Smooth muscle cell (in vitro differentiated cells): ENCODE measurements around the gene ZNF546. TPM values are rescaled to one million over a fixed set of nuclear protein-coding genes. Genes with fewer than 3 reads are reported as not detected.

Experiments used
- DNase-seq: peaks from one replicate; lab custom pipeline; 2025; ENCODE audit not compliant: unreplicated experiment; lab: John Stamatoyannopoulos, UW
- H2AFZ ChIP-seq: fragments of 200-600 bp; sonication (generic); 2 replicates; pipeline ENCODE4 v1.6.0; 2016; ENCODE audit warnings: antibody characterized with exemption, low read depth, mild to moderate bottlenecking
- H3F3A ChIP-seq: fragments of 200-600 bp; sonication (generic); 2 replicates; pipeline ENCODE4 v1.6.0; 2017; ENCODE audit warnings: antibody characterized with exemption, low read depth
- H3K27ac ChIP-seq: fragments of 200-600 bp; sonication (generic); 2 replicates; pipeline ENCODE4 v1.5.1; 2016; ENCODE audit warnings: low read depth, mild to moderate bottlenecking
- H3K27me3 ChIP-seq: fragments of 200-600 bp; sonication (generic); 2 replicates; pipeline ENCODE4 v1.6.1; 2016; ENCODE audit warnings: low read depth, mild to moderate bottlenecking
- H3K36me3 ChIP-seq: fragments of 200-600 bp; sonication (generic); 2 replicates; pipeline ENCODE4 v1.5.1; 2016; ENCODE audit warnings: low read depth
- H3K4me1 ChIP-seq: fragments of 200-600 bp; sonication (generic); 2 replicates; pipeline ENCODE4 v1.5.1; 2016; ENCODE audit warnings: low read depth
- H3K4me2 ChIP-seq: fragments of 200-600 bp; sonication (generic); 2 replicates; pipeline ENCODE4 v1.6.0; 2016; ENCODE audit warnings: mild to moderate bottlenecking
- H3K4me3 ChIP-seq: fragments of 200-600 bp; sonication (generic); 2 replicates; pipeline ENCODE4 v1.5.1; 2016; ENCODE audit warnings: mild to moderate bottlenecking
- H3K79me2 ChIP-seq: fragments of 200-600 bp; sonication (generic); 2 replicates; pipeline ENCODE4 v1.6.0; 2016; ENCODE audit warnings: low read depth, mild to moderate bottlenecking
- H3K9ac ChIP-seq: fragments of 200-600 bp; sonication (generic); 2 replicates; pipeline ENCODE4 v1.6.0; 2016; ENCODE audit warnings: low read depth
- H3K9me3 ChIP-seq: fragments of 200-600 bp; sonication (generic); replicated peaks from 2 replicates; pipeline ENCODE4 v1.5.1; 2016; ENCODE audit warnings: low read depth
- H4K20me1 ChIP-seq: fragments of 200-600 bp; sonication (generic); 2 replicates; pipeline ENCODE4 v1.6.0; 2016; ENCODE audit warnings: low read depth
- CTCF ChIP-seq: fragments of 200-600 bp; sonication (generic); IDR thresholded peaks from 2 replicates; pipeline ENCODE4 v1.5.1; 2017; ENCODE audit warnings: borderline replicate concordance, mild to moderate bottlenecking, antibody characterized with exemption; ENCODE audit not compliant: insufficient read depth, poor library complexity, severe bottlenecking
- WGBS: methylation state at CpG from one replicate; pipeline ENCODE4 v1.1.7; 2016; ENCODE audit warnings: low lambda C conversion rate; 5-methylcytosine and 5-hydroxymethylcytosine counted together
- polyA plus RNA-seq: library from polyadenylated mRNA; unstranded; fragments of >200 nt; fragmentation: Nextera tagmentation; extraction: Ambion mirVana; gene quantifications from 2 replicates; pipeline ENCODE4 v1.2.1, GENCODE V29; 2016
- total RNA-seq: library from RNA; depleted of rRNA; stranded (reverse); fragments of >200 nt; gene quantifications from 2 replicates; pipeline ENCODE4 v1.2.3, GENCODE V29; 2014

Gene ZNF546
- total and polyA plus RNA-seq, 2 experiments from 2014 or later: 2.1 to 4.7 TPM

GRCh38 chr19:39971380-39972035 lies 25.4 kb upstream of the ZNF546 start:
- peak overlapping the region; percentile 77 for H2AFZ ChIP-seq
- peak overlapping the region; percentile 73 for H3K27ac ChIP-seq
- peaks cover 13% of the 10 kb centered on the region for H3K36me3 ChIP-seq
- peak overlapping the region; percentile 96 for H3K9ac ChIP-seq
- WGBS: 3% methylated on average over 21 of the region's 21 CpGs
- H3K27me3 ChIP-seq: no peaks in the 10 kb centered on the region
- H3K4me1 ChIP-seq: peaks cover 5% of the 10 kb centered on the region
- H3F3A ChIP-seq: no peaks in the 10 kb centered on the region
- DNase-seq: no peak
- H3K4me3 ChIP-seq: peak overlapping the region; percentile 85
- TF ChIP-seq CTCF: no peak
- peaks cover 30% of the 10 kb centered on the region for H3K79me2 ChIP-seq
- H4K20me1 ChIP-seq: peaks cover 3% of the 10 kb centered on the region
- no peaks in the 10 kb centered on the region for H3K9me3 ChIP-seq
- peak overlapping the region; percentile 86 for H3K4me2 ChIP-seq

- Histone ChIP-seq H3K27ac (no peak overlapping the region), H4K20me1 (peaks cover 3% of the 10 kb centered on the region), H3K27me3 (no peaks in the 10 kb centered on the region), H3K9me3 (no peaks in the 10 kb centered on the region), H3K4me3 (no peak overlapping the region), H3K79me2 (peaks cover 30% of the 10 kb centered on the region), H3K4me1 (peaks cover 5% of the 10 kb centered on the region), H3K4me2 (no peak overlapping the region), H3F3A (no peaks in the 10 kb centered on the region), H3K36me3 (peaks cover 32% of the 10 kb centered on the region), H3K9ac (no peak overlapping the region), H2AFZ (no peak overlapping the region)
- 97% methylated on average over 24 of the region's 24 CpGs for WGBS
- no peak for TF ChIP-seq CTCF
- DNase-seq: no peak
These were observed 22.3 kb upstream of the ZNF546 start for GRCh38 chr19:39974377-39975155.

- H3K36me3 ChIP-seq: peaks cover 23% of the 10 kb centered on the region
These were observed 14.0 kb upstream of the ZNF546 start for GRCh38 chr19:39982883-39983282.

More at GRCh38 chr19:39982883-39983282, 14.0 kb upstream of the ZNF546 start:
- no peaks in the 10 kb centered on the region for H3K4me1 ChIP-seq
- no peak overlapping the region for H3K4me2 ChIP-seq
- no peaks in the 10 kb centered on the region for H3K27me3 ChIP-seq
- WGBS: 100% methylated on average over 1 of the region's 1 CpG
- no peaks in the 10 kb centered on the region for H4K20me1 ChIP-seq
- TF ChIP-seq CTCF: no peak
- H3K79me2 ChIP-seq: peaks cover 15% of the 10 kb centered on the region
- no peak overlapping the region for H3K27ac ChIP-seq
- no peak for DNase-seq
- no peaks in the 10 kb centered on the region for H3F3A ChIP-seq
- no peak overlapping the region for H2AFZ ChIP-seq
- no peak overlapping the region for H3K4me3 ChIP-seq
- H3K9ac ChIP-seq: no peak overlapping the region
- peaks cover 15% of the 10 kb centered on the region for H3K9me3 ChIP-seq
